ENCODE results near the gene TTC3. TPM values are rescaled to one million over a fixed set of nuclear protein-coding genes. Genes with fewer than 3 reads are reported as not detected.

Gene TTC3
- total RNA-seq, 1 experiment from 2014 or later, result 68.0 TPM

DNA sequence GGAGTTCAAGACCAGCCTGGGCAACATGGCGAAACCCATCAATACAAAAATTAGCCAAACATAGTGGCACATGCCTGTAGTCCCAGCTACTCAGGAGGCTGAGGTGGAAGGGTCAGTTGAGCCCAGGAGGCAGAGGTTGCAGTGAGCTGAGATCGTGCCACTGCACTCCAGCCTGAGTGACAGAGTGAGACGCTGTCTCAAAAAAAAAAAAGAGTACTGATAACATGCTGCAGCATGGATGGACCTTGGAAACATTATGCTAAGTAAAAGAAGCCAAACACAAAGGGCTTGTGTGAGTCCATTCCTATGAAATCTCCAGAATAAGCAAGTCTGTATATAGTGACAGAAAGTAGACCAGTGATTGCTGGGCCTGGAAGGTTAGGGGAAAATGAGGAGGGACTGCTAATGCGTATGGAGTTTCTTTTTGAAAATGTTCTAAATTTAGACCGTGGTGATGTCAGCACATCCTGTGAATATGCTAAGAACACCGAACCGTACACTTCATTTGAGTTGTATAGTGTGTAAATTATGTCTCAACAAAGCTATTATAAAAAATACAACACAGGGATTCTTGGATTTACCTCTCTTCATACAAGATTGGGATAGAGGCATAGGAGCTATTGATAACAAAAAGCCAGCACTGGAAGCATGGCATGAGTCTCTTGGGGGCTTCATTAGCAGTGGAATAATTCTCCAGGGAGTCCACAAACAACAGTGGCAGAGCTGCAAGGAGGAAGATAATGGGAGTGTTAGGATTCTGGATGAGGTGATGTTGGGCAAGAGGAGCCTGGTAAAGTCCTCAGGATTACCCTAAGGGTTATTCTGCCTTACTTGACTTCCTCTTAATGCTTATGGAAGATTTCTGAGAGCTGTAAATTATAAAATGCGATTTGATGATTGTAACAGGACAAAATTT, 73.5 kb downstream of the TTC3 start:
- Mint-ChIP-seq H3K4me3 (ENCODE audit: low read depth, unreplicated experiment) (no peak overlapping the region), H3K9me3 (ENCODE audit: low read depth, unreplicated experiment) (no peaks in the 10 kb centered on the region), H3K4me1 (ENCODE audit: low read depth, unreplicated experiment) (no peaks in the 10 kb centered on the region), H3K27ac (ENCODE audit: unreplicated experiment) (peak overlapping the region; percentile 34), H3K27me3 (ENCODE audit: unreplicated experiment) (no peaks in the 10 kb centered on the region), H3K36me3 (ENCODE audit: insufficient read depth, unreplicated experiment) (no peaks in the 10 kb centered on the region)
- DNase-seq, result no peak
- CTCF ChIA-PET, result no interaction called here
- intact Hi-C loops (cut with micrococcal nuclease; ENCODE audit: unreplicated experiment), result no loop called here
- BruUV-seq (replicated peaks), result no TSS peak
- TF ChIP-seq, protein P1, sequence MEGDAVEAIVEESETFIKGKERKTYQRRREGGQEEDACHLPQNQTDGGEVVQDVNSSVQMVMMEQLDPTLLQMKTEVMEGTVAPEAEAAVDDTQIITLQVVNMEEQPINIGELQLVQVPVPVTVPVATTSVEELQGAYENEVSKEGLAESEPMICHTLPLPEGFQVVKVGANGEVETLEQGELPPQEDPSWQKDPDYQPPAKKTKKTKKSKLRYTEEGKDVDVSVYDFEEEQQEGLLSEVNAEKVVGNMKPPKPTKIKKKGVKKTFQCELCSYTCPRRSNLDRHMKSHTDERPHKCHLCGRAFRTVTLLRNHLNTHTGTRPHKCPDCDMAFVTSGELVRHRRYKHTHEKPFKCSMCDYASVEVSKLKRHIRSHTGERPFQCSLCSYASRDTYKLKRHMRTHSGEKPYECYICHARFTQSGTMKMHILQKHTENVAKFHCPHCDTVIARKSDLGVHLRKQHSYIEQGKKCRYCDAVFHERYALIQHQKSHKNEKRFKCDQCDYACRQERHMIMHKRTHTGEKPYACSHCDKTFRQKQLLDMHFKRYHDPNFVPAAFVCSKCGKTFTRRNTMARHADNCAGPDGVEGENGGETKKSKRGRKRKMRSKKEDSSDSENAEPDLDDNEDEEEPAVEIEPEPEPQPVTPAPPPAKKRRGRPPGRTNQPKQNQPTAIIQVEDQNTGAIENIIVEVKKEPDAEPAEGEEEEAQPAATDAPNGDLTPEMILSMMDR (IDR thresholded peaks at IDR 0.05; ENCODE audit: unreplicated experiment), result no peak

DNA sequence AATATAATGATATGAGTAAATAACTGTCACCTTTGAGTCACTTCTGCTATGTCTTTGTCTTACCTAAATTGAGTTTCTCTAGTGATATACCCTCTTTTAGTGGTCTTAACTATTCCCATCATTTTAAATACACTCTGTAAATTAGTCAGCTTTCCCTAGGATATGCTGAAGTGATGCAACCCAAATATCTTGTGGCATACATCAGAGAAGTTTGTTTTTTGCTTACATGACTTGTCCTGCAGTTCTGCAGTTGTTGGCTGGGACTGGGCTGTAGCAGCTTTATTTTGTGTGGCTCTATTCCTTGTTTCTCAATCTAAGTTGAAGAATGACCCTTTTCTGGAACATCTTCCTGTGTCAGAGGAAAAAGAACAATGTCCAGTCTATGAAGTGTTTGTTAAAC, 76.4 kb downstream of the TTC3 start:
- intact Hi-C loops (cut with micrococcal nuclease; ENCODE audit: unreplicated experiment), result no loop called here
- CTCF ChIA-PET, result no interaction called here
- no peaks in the 10 kb centered on the region for H3K4me1 Mint-ChIP-seq (ENCODE audit: low read depth, unreplicated experiment)

DNA sequence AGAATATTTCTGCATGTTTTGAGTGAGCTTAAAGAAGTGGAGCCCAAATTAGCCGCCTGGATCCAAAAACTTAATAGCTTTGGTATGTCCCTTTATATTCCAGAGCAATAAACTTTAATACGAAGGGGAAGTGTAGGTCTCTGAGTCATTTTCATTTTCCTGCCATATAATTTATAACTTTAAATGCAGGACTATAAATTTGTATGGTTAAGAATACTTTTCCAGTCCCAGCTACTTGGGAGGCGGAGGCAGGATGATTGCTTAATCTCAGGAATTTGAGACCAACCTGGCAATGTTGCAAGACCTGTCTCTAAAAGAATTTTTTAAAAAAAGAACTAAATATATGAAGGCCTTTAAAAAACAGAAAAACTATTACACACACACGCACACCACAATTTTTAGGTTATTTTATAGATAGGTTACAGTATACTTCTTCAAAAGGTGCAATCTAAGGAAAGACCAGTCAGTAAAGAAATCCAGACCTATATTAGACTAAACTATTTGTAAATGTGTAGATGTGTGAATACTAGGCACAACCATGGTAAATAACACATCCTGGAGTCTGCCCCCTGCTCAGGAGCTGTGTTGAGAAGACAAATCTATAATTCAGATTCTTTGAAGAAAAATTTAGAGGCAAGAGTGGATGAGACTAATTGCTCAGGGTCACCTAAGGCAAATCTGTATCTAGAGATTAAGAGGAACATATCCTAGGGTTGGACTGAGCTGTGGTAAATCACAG, 80.3 kb downstream of the TTC3 start:
- no peak for DNase-seq
- TF ChIP-seq, protein P1 (IDR thresholded peaks at IDR 0.05; ENCODE audit: unreplicated experiment), result no peak
- CTCF ChIA-PET, result no interaction called here
- Mint-ChIP-seq H3K36me3 (ENCODE audit: insufficient read depth, unreplicated experiment) (peaks cover 5% of the 10 kb centered on the region), H3K4me3 (ENCODE audit: low read depth, unreplicated experiment) (no peak overlapping the region), H3K27ac (ENCODE audit: unreplicated experiment) (no peak overlapping the region), H3K9me3 (ENCODE audit: low read depth, unreplicated experiment) (no peaks in the 10 kb centered on the region), H3K27me3 (ENCODE audit: unreplicated experiment) (no peaks in the 10 kb centered on the region), H3K4me1 (ENCODE audit: low read depth, unreplicated experiment) (no peaks in the 10 kb centered on the region)
- intact Hi-C loops (cut with micrococcal nuclease; ENCODE audit: unreplicated experiment), result no loop called here
- no TSS peak for BruUV-seq (replicated peaks)

More for the DNA sequence above, 76.4 kb downstream of the TTC3 start:
- no TSS peak for BruUV-seq (replicated peaks)
- Mint-ChIP-seq H3K27me3 (ENCODE audit: unreplicated experiment) (no peaks in the 10 kb centered on the region), H3K9me3 (ENCODE audit: low read depth, unreplicated experiment) (no peaks in the 10 kb centered on the region), H3K4me3 (ENCODE audit: low read depth, unreplicated experiment) (no peak overlapping the region), H3K36me3 (ENCODE audit: insufficient read depth, unreplicated experiment) (peaks cover 5% of the 10 kb centered on the region), H3K27ac (ENCODE audit: unreplicated experiment) (no peak overlapping the region)
- TF ChIP-seq, protein P1 (IDR thresholded peaks at IDR 0.05; ENCODE audit: unreplicated experiment), result no peak
- DNase-seq, result no peak

DNA sequence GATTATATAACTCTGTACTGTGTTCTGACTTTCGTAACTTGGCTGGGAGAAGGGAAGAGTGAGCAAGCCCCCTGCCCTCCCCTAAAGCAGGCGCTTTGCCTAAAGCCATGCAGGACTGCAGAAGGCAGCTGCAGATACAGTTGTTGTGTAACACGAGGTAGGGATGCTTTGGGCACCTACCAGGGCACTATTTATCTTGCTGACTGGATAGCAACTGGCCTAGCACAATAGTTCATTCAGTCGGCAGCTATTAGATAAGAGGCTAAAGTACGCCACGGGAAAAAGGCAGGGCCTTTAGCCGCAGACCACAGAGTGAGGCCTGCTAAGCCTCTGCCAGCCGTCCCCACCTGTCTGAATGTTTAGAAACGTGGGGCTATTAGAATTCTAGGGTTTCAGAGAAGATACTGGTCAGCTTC, 80.9 kb downstream of the TTC3 start:
- Mint-ChIP-seq H3K27ac (ENCODE audit: unreplicated experiment) (no peak overlapping the region), H3K9me3 (ENCODE audit: low read depth, unreplicated experiment) (no peaks in the 10 kb centered on the region), H3K36me3 (ENCODE audit: insufficient read depth, unreplicated experiment) (peaks cover 9% of the 10 kb centered on the region), H3K4me1 (ENCODE audit: low read depth, unreplicated experiment) (no peaks in the 10 kb centered on the region), H3K4me3 (ENCODE audit: low read depth, unreplicated experiment) (no peak overlapping the region), H3K27me3 (ENCODE audit: unreplicated experiment) (no peaks in the 10 kb centered on the region)
- CTCF ChIA-PET, result no interaction called here
- intact Hi-C loops (cut with micrococcal nuclease; ENCODE audit: unreplicated experiment), result no loop called here
- TF ChIP-seq, protein P1 (IDR thresholded peaks at IDR 0.05; ENCODE audit: unreplicated experiment), result no peak
- BruUV-seq (replicated peaks), result no TSS peak
- DNase-seq, result no peak
